Natural killer cell (primary cell): ENCODE data around the gene UBE2Q1. TPM values are rescaled to one million over a fixed set of nuclear protein-coding genes. Genes with fewer than 3 reads are reported as not detected.

ENCODE experiments used
- ATAC-seq, 3 donors: fragments of 150-1000 bp in 2 of 3; fragments of 200-7000 bp in 1 of 3; cut with Tn5 transposase; 1 replicate in 1 of 3; 2 replicates in 2 of 3; pipeline ENCODE4 v1.10.0; 2021; ENCODE audit warnings: mild to moderate bottlenecking in 2 of 3, moderate library complexity in 2 of 3
- DNase-seq, 2 donors: peaks; one replicate each; pipeline versions ENCODE4 v3.0.0 to v3.0.0-alpha.2; 2013 to 2021; ENCODE audit warnings: mixed read lengths in 1 of 2
- H3K27ac ChIP-seq: one replicate; pipeline ENCODE4 v1.5.1; 2013; ENCODE audit warnings: mild to moderate bottlenecking, low read length
- H3K27me3 ChIP-seq: one replicate; pipeline ENCODE4 v1.6.1; 2013; ENCODE audit warnings: low read length; ENCODE audit not compliant: control insufficient read depth, insufficient read depth
- H3K36me3 ChIP-seq: one replicate; pipeline ENCODE4 v1.6.1; 2013; ENCODE audit warnings: low read length; ENCODE audit not compliant: control insufficient read depth, insufficient read depth
- H3K4me1 ChIP-seq: one replicate; pipeline ENCODE4 v1.6.1; 2013; ENCODE audit warnings: low read length; ENCODE audit not compliant: control insufficient read depth, insufficient read depth
- H3K4me3 ChIP-seq: one replicate; pipeline ENCODE4 v1.5.1; 2013; ENCODE audit warnings: low read length
- H3K9me3 ChIP-seq: one replicate; pipeline ENCODE4 v1.6.1; 2013; ENCODE audit warnings: low read length; ENCODE audit not compliant: control insufficient read depth, insufficient read depth
- H3K27ac Mint-ChIP-seq, 2 donors: one replicate each; pipeline ENCODE4 v1.8.0; 2022; ENCODE audit warnings: mild to moderate bottlenecking in 2 of 2, mixed read lengths in 2 of 2, moderate library complexity in 1 of 2
- H3K27me3 Mint-ChIP-seq, 2 donors: one replicate each; pipeline ENCODE4 v1.8.0; 2022; ENCODE audit warnings: low read depth in 2 of 2, mixed read lengths in 2 of 2
- H3K36me3 Mint-ChIP-seq: one replicate; pipeline ENCODE4 v1.8.0; 2022; ENCODE audit warnings: mixed read lengths
- H3K4me1 Mint-ChIP-seq, 2 donors: one replicate each; pipeline ENCODE4 v1.8.0; 2022; ENCODE audit warnings: mixed read lengths in 2 of 2
- H3K4me3 Mint-ChIP-seq: one replicate; pipeline ENCODE4 v1.8.0; 2022; ENCODE audit warnings: mild to moderate bottlenecking, moderate library complexity, mixed read lengths
- H3K9me3 Mint-ChIP-seq, 2 donors: one replicate each; pipeline ENCODE4 v1.8.0; 2022; ENCODE audit warnings: mixed read lengths in 2 of 2
- WGBS: methylation state at CpG from one replicate; pipeline ENCODE4 v1.1.7; 2013; ENCODE audit warnings: missing lambda C conversion rate; ENCODE audit not compliant: insufficient coverage; 5-methylcytosine and 5-hydroxymethylcytosine counted together
- intact Hi-C: fragments of 100-400 bp; cut with micrococcal nuclease; formaldehyde crosslinking; loops from one replicate; pipeline ENCODE4 v1.14.2; 2022
- total RNA-seq, 4 donors: library from RNA; stranded (reverse); fragments of 120-200 nt in 1 of 4; gene quantifications; one replicate each; pipeline versions ENCODE4 v1.2.3 to v1.2.4, GENCODE V29; 2013 to 2022
- TF ChIP-seq, protein P1 (sequence below): fragments of 200-600 bp; IDR thresholded peaks from one replicate; pipeline ENCODE4 v1.8.0; 2022; ENCODE audit warnings: antibody characterized with exemption

UBE2Q1 gene
- total RNA-seq, 3 donors from 2014 or later (not counting 1 experiment from before 2014, with no cell fraction given) = 100 to 137 (median 112) TPM

- DNase-seq (no peak), ATAC-seq (no peak)
- no peak overlapping the region for H3K27ac ChIP-seq
- H3K36me3 ChIP-seq = peaks cover 19% of the 10 kb centered on the region
- Mint-ChIP-seq H3K27me3 (peaks cover 0 to 3% of the 10 kb centered on the region in 2 donors), H3K27ac (peak overlapping the region in 1 of 2 donors; percentile 43), H3K4me1 (peaks cover 7 to 14% of the 10 kb centered on the region in 2 donors), H3K36me3 (no peaks in the 10 kb centered on the region), H3K9me3 (no peaks in the 10 kb centered on the region), H3K4me3 (no peak overlapping the region)
- H3K27me3 ChIP-seq = no peaks in the 10 kb centered on the region
- TF ChIP-seq, protein P1, sequence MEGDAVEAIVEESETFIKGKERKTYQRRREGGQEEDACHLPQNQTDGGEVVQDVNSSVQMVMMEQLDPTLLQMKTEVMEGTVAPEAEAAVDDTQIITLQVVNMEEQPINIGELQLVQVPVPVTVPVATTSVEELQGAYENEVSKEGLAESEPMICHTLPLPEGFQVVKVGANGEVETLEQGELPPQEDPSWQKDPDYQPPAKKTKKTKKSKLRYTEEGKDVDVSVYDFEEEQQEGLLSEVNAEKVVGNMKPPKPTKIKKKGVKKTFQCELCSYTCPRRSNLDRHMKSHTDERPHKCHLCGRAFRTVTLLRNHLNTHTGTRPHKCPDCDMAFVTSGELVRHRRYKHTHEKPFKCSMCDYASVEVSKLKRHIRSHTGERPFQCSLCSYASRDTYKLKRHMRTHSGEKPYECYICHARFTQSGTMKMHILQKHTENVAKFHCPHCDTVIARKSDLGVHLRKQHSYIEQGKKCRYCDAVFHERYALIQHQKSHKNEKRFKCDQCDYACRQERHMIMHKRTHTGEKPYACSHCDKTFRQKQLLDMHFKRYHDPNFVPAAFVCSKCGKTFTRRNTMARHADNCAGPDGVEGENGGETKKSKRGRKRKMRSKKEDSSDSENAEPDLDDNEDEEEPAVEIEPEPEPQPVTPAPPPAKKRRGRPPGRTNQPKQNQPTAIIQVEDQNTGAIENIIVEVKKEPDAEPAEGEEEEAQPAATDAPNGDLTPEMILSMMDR = no peak
- intact Hi-C loops = no loop called here
- 96% methylated on average over 5 of the region's 8 CpGs for WGBS
- no peak overlapping the region for H3K4me3 ChIP-seq
- H3K4me1 ChIP-seq = no peaks in the 10 kb centered on the region
- no peaks in the 10 kb centered on the region for H3K9me3 ChIP-seq
Measured at GRCh38 chr1:154575951-154576566, 17.6 kb upstream of the UBE2Q1 start.

- no peaks in the 10 kb centered on the region for H3K9me3 Mint-ChIP-seq
- peaks cover 0 to 8% of the 10 kb centered on the region in 2 donors for H3K27me3 Mint-ChIP-seq
- TF ChIP-seq, protein P1 = no peak
- Histone ChIP-seq H3K9me3 (no peaks in the 10 kb centered on the region), H3K4me3 (no peak overlapping the region), H3K27ac (no peak overlapping the region), H3K36me3 (peaks cover 12% of the 10 kb centered on the region), H3K27me3 (no peaks in the 10 kb centered on the region), H3K4me1 (no peaks in the 10 kb centered on the region)
- 90% methylated on average over 10 of the region's 10 CpGs for WGBS
- ATAC-seq (no peak), DNase-seq (no peak)
- H3K4me3 Mint-ChIP-seq = no peak overlapping the region
- intact Hi-C loops = no loop called here
- H3K4me1 Mint-ChIP-seq = peaks cover 7 to 14% of the 10 kb centered on the region in 2 donors
- H3K36me3 Mint-ChIP-seq = no peaks in the 10 kb centered on the region
- no peak overlapping the region for H3K27ac Mint-ChIP-seq
Measured at GRCh38 chr1:154575147-154575927, 16.9 kb upstream of the UBE2Q1 start.

DNA sequence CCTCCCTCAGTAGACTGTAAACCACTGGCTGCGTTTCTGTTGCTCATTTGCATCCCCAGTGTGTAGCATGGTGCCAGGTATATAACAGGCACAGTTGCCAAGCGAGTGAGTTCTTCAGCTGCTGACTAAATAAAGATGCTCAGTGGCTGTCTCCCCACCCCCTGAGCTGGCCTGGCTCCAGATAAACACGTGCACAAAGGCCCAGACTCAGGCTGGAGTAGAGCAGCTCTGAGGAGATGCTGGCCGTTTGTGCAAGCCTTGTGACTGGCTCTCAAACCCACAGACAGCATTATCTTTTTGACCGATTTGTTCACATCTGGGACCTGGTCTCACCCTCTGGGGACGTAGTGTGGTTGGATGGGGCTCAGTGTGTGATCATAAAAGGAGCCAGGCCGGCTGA lies 16.3 kb upstream of the UBE2Q1 start:
- no peak overlapping the region for H3K4me3 Mint-ChIP-seq
- intact Hi-C loops = no loop called here
- peaks cover 0 to 8% of the 10 kb centered on the region in 2 donors for H3K27me3 Mint-ChIP-seq

More for the DNA sequence above, 16.3 kb upstream of the UBE2Q1 start:
- H3K36me3 Mint-ChIP-seq = no peaks in the 10 kb centered on the region
- no peak overlapping the region for H3K27ac ChIP-seq
- H3K4me3 ChIP-seq = no peak overlapping the region
- no peaks in the 10 kb centered on the region for H3K9me3 ChIP-seq
- H3K27me3 ChIP-seq = no peaks in the 10 kb centered on the region
- peaks cover 7 to 14% of the 10 kb centered on the region in 2 donors for H3K4me1 Mint-ChIP-seq
- no peak for ATAC-seq
- H3K36me3 ChIP-seq = peaks cover 9% of the 10 kb centered on the region
- H3K4me1 ChIP-seq = no peaks in the 10 kb centered on the region
- no peak overlapping the region for H3K27ac Mint-ChIP-seq
- no peak for DNase-seq
- TF ChIP-seq, protein P1 = no peak
- 35% methylated on average over 6 of the region's 7 CpGs for WGBS
- no peaks in the 10 kb centered on the region for H3K9me3 Mint-ChIP-seq
